Muscle layer of colon (tissue), 2 donors: ENCODE results near the gene MYO1D.
"Not testable (repeated sequence)": the region's sequence is repeated elsewhere in the genome, so short reads cannot be mapped to it uniquely, and the experiment has no call there.

Experiments
- H3K27ac ChIP-seq: one replicate; pipeline ENCODE4 v1.7.0; 2013; ENCODE audit warnings: low read depth, mild to moderate bottlenecking, low read length, moderate library complexity
- H3K27me3 ChIP-seq, 2 donors: one replicate each; pipeline ENCODE4 v1.7.0; 2013; ENCODE audit warnings: low read length in 2 of 2, mild to moderate bottlenecking in 2 of 2; ENCODE audit not compliant: insufficient read depth in 2 of 2, control insufficient read depth in 1 of 2
- H3K36me3 ChIP-seq: one replicate; pipeline ENCODE4 v1.7.0; 2013; ENCODE audit warnings: mild to moderate bottlenecking, low read length; ENCODE audit not compliant: insufficient read depth
- H3K4me1 ChIP-seq: one replicate; pipeline ENCODE4 v1.7.0; 2013; ENCODE audit warnings: mild to moderate bottlenecking, low read length; ENCODE audit not compliant: insufficient read depth
- H3K4me3 ChIP-seq, 2 donors: one replicate each; pipeline ENCODE4 v1.7.0; 2013; ENCODE audit warnings: low read length in 2 of 2, low read depth in 1 of 2, mild to moderate bottlenecking in 1 of 2, moderate library complexity in 1 of 2
- H3K9ac ChIP-seq: one replicate; pipeline ENCODE4 v1.7.0; 2013; ENCODE audit warnings: low read length
- H3K9me3 ChIP-seq: one replicate; pipeline ENCODE4 v1.7.0; 2013; ENCODE audit warnings: mild to moderate bottlenecking, low read length
- donor health status: abdominal sarcoma.
- donor health status: Adenocarcinoma of cecum.

MYO1D gene

GRCh38 chr17:32719689-32720088, 157.2 kb downstream of the MYO1D start:
- Histone ChIP-seq H3K4me1 (no peaks in the 10 kb centered on the region), H3K27me3 (no peaks in the 10 kb centered on the region), H3K27ac (no peak overlapping the region), H3K4me3 (no peak overlapping the region), H3K9me3 (no peaks in the 10 kb centered on the region), H3K9ac (no peak overlapping the region), H3K36me3 (no peaks in the 10 kb centered on the region)

DNA sequence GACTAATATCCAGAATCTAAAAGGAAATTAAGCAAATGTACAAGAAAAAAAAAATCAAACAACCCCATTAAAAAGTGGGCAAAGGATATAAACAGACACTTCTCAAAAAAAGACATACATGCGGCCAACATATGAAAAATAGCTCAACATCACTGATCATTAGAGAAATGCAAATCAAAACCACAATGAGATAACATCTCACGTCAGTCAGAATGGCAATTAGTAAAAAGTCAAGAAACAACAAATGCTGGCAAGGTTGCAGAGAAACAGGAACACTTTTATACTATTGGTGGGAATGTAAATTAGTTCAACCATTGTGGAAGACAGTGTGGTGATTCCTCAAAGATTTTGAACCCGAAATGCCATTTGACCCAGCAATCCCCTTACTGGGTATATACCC, 162.0 kb downstream of the MYO1D start:
- H3K36me3 ChIP-seq, H3K9ac ChIP-seq, H3K4me1 ChIP-seq, H3K4me3 ChIP-seq, H3K27me3 ChIP-seq, H3K27ac ChIP-seq, H3K9me3 ChIP-seq: not testable (repeated sequence)

DNA sequence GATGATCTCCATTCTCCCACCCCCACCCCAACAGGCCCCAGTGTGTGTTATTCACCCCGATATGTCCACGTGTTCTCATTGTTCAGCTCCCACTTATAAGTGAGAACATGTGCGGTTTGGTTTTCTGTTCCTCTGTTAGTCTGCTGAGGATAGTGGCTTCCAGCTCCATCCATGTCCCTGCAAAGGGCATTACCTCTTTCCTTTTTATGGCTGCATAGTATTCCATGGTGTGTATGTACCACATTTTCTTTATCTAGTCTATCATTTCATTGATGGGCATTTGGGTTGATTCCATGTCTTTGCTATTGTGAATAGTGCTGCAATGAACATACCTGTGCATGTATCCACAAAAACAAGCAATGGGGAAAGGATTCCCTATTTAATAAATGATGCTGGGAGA, 162.7 kb downstream of the MYO1D start:
- not testable (repeated sequence) for H3K9me3 ChIP-seq, H3K36me3 ChIP-seq

GRCh38 chr17:32713081-32713480, 163.8 kb downstream of the MYO1D start:
- Histone ChIP-seq H3K9ac (no peak overlapping the region), H3K27ac (no peak overlapping the region), H3K4me1 (peaks cover 10% of the 10 kb centered on the region), H3K9me3 (no peaks in the 10 kb centered on the region), H3K36me3 (no peaks in the 10 kb centered on the region), H3K4me3 (no peak overlapping the region), H3K27me3 (no peaks in the 10 kb centered on the region)

More for the DNA sequence above, 162.7 kb downstream of the MYO1D start:
- not testable (repeated sequence) for H3K27ac ChIP-seq, H3K4me1 ChIP-seq, H3K4me3 ChIP-seq, H3K9ac ChIP-seq, H3K27me3 ChIP-seq

GRCh38 chr17:32709562-32709961, 167.4 kb downstream of the MYO1D start:
- Histone ChIP-seq H3K9ac (no peak overlapping the region), H3K4me3 (no peak overlapping the region), H3K36me3 (no peaks in the 10 kb centered on the region), H3K27ac (no peak overlapping the region), H3K27me3 (no peaks in the 10 kb centered on the region), H3K4me1 (peaks cover 10% of the 10 kb centered on the region), H3K9me3 (no peaks in the 10 kb centered on the region)

GRCh38 chr17:32701871-32702270, 175.1 kb downstream of the MYO1D start:
- H3K27me3 ChIP-seq = no peaks in the 10 kb centered on the region
- no peaks in the 10 kb centered on the region for H3K4me1 ChIP-seq
- no peaks in the 10 kb centered on the region for H3K9me3 ChIP-seq
- no peak overlapping the region for H3K9ac ChIP-seq
- no peak overlapping the region for H3K27ac ChIP-seq
- no peak overlapping the region for H3K4me3 ChIP-seq
- H3K36me3 ChIP-seq = no peaks in the 10 kb centered on the region

DNA sequence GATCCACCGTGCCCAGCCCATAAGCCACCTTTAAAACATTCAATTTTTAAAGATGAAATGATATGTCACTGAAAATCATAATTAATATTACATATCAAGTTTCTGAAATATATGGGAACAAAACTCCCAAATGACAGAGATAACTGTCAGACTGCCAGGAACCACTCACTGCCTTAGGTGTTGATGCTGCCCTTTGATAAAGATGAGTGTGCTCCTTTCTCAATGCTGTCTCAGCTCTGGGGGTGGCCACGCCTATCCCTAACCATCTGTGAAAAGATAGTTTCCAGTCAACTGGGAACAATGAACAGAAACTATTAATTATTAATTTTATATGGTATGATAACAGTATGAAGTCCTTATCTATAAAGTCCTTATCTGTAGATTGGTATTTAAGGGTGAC, 177.7 kb downstream of the MYO1D start:
- Histone ChIP-seq H3K9ac (no peak overlapping the region), H3K4me3 (no peak overlapping the region), H3K36me3 (no peaks in the 10 kb centered on the region), H3K9me3 (no peaks in the 10 kb centered on the region), H3K27me3 (no peaks in the 10 kb centered on the region), H3K27ac (no peak overlapping the region), H3K4me1 (no peaks in the 10 kb centered on the region)

GRCh38 chr17:32697728-32698625, 178.9 kb downstream of the MYO1D start:
- Histone ChIP-seq H3K4me3 (no peak overlapping the region), H3K27ac (no peak overlapping the region), H3K4me1 (no peaks in the 10 kb centered on the region), H3K9me3 (no peaks in the 10 kb centered on the region), H3K9ac (no peak overlapping the region), H3K27me3 (no peaks in the 10 kb centered on the region), H3K36me3 (no peaks in the 10 kb centered on the region)

DNA sequence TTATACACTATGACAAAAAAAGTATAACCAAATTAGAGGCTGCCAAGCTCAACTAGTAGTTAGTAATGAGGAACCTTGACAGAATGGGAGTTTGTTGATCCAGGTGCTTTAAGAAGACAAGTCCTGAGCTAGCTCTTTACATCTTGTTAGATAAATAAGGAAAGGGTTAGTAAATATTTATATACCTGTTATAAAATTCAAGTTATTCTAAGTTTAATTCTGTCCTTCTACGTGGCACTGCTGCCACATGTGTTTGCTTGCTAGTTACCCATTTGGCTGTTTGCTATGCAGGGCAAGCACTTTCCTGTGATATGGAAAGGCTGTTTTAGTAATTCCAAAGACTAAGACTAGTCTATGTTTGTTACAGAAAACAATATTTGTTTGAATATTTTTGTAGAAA, 180.5 kb downstream of the MYO1D start:
- Histone ChIP-seq H3K4me1 (no peaks in the 10 kb centered on the region), H3K9ac (no peak overlapping the region), H3K36me3 (no peaks in the 10 kb centered on the region), H3K9me3 (no peaks in the 10 kb centered on the region), H3K27ac (no peak overlapping the region), H3K4me3 (no peak overlapping the region), H3K27me3 (no peaks in the 10 kb centered on the region)

- no peaks in the 10 kb centered on the region for H3K27me3 ChIP-seq
- H3K9me3 ChIP-seq = no peaks in the 10 kb centered on the region
- no peak overlapping the region for H3K4me3 ChIP-seq
- no peak overlapping the region for H3K9ac ChIP-seq
- no peaks in the 10 kb centered on the region for H3K36me3 ChIP-seq
- no peaks in the 10 kb centered on the region for H3K4me1 ChIP-seq
- no peak overlapping the region for H3K27ac ChIP-seq
Observed at GRCh38 chr17:32695864-32696263, 181.1 kb downstream of the MYO1D start.

- no peaks in the 10 kb centered on the region for H3K9me3 ChIP-seq
- no peak overlapping the region for H3K9ac ChIP-seq
- H3K4me1 ChIP-seq = no peaks in the 10 kb centered on the region
- H3K4me3 ChIP-seq = no peak overlapping the region
- no peak overlapping the region for H3K27ac ChIP-seq
- H3K36me3 ChIP-seq = no peaks in the 10 kb centered on the region
- H3K27me3 ChIP-seq = no peaks in the 10 kb centered on the region
Observed at GRCh38 chr17:32693194-32693897, 183.6 kb downstream of the MYO1D start.
